C4-2B (cell line): ENCODE results near the gene B4GALT5.

Experiments
- H3K27ac ChIP-seq: fragments of 450-650 bp; 2 replicates; pipeline ENCODE4 v1.5.1; 2017
- ZFX ChIP-seq: fragments of 450-650 bp; IDR thresholded peaks from 2 replicates; pipeline ENCODE4 v1.6.1; 2017
- TF ChIP-seq, protein P1 (sequence below): fragments of 450-650 bp; conservative IDR thresholded peaks from 2 replicates; pipeline ENCODE4 v1.5.1; 2017; ENCODE audit warnings: mild to moderate bottlenecking

B4GALT5 gene

DNA sequence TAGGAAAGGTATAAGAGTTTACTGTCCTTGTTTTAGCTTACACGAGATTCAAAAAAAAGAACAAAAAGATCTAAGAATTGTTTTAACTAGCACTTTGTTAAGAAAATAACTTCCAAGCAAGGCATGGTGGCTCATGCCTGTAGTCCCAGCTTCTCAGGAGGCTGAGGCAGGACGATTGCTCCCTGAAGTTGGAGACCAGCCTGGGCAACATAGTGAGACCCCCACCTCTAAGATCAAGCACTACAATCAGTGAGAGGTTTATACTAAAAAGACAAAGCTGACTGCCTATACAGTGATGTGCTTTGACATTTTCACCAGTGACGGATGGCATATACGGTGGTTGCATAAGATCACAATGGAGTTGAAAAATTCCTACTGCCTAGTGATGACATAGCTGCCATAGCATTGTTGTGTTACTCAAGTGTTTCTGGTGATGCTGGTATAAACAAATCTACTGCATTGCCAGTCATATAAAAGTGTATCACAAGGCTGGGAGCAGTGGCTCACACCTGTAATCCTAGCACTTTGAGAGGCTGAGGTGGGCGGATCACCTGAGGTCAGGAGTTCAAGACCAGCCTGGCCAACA, 68.6 kb downstream of the B4GALT5 start:
- TF ChIP-seq, protein P1, sequence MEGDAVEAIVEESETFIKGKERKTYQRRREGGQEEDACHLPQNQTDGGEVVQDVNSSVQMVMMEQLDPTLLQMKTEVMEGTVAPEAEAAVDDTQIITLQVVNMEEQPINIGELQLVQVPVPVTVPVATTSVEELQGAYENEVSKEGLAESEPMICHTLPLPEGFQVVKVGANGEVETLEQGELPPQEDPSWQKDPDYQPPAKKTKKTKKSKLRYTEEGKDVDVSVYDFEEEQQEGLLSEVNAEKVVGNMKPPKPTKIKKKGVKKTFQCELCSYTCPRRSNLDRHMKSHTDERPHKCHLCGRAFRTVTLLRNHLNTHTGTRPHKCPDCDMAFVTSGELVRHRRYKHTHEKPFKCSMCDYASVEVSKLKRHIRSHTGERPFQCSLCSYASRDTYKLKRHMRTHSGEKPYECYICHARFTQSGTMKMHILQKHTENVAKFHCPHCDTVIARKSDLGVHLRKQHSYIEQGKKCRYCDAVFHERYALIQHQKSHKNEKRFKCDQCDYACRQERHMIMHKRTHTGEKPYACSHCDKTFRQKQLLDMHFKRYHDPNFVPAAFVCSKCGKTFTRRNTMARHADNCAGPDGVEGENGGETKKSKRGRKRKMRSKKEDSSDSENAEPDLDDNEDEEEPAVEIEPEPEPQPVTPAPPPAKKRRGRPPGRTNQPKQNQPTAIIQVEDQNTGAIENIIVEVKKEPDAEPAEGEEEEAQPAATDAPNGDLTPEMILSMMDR: no peak
- TF ChIP-seq ZFX: no peak
- H3K27ac ChIP-seq: no peak overlapping the region

DNA sequence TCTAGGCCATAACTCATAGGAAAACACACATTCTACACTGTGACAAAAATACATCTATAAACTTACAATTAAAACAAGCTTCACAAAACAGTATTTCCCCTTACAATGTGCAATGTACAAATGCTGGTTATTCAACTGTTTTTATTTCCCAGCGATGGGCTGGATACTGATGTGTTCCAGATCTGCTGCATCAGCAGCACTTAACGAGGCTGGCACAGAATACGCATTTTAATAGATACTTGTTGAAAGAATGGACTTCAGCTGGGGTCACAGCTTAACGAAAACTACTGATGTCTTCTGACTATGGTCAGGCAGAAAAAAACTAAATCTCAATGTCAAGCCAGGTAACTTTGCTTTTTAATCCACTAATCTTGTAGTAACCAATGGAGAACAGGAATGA, 70.9 kb downstream of the B4GALT5 start:
- H3K27ac ChIP-seq: no peak overlapping the region
- no peak for TF ChIP-seq ZFX
- TF ChIP-seq, protein P1: no peak

DNA sequence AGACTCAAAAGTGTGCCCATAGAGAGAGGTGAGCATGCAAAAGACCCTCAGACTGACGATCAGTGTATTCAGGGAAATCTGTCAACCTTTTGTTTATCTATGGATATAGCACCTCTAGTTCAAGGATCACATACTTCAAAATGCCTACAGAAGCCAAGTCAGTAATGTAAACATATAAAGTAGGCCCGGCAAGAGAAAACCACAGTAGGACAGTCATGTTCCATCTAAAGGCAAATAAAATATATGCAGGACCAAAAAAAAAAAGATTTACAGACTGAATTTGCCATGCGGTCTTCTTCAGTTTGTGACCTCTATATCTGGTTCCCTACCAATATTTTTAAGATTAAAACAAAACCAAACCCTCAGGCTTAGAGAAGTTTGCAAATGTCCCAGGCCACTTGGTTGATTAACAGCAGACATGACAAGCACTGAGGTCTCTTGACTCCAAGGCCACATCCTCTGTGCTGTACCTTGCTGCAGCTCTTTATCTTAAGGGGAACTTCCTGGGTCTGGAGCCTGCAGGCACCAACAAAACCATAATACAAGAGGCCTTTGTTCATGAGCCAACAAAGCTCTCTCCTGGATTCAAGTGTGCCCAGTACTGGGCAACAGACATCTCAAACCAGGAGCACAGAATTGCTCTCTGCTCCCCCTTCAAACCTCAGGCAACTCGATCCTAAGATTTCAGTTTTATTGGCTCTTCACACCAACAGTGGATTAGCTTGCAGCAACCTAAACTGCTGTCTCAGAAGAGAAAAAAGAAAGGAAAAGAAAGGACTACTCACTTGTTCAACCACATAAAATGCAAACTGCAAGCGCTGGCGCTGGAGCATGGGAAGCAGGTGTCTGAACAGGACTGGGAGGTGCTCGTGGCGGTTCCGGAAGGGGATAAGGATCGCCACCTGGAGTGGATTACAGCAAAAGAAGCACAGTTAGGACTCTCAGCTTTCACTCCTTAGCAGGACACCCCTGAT, 71.7 kb downstream of the B4GALT5 start:
- H3K27ac ChIP-seq: peak overlapping the region; percentile 22; the same call in 1 of the 2 replicates
- no peak for TF ChIP-seq ZFX
- TF ChIP-seq, protein P1: no peak

DNA sequence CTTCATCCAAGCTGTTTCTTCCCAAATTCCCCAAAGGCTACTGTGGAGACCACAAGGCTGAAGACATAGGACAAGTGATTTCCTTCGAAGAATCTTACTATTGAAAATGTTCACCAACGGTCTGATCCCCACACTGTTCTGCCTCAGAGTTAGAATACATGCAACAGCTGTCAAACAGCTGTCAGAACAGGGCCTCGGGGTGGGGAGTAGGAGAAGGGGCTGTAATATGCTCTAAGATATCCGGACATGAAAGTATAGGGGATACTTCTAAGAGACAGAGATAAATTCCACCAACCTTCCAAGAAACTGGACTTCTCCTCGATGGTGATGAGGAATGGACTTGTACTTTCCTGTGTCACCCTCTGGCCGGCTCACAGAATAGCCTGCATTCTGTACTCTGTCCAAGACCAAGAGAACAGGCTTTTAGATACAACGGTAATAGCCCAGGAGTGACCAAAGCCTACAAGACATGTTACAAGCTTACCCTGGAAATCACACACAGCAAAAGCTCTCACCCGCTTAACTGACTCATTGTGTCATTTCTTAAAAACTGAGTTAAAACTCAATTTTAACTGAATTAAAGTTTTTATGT, 76.5 kb downstream of the B4GALT5 start:
- TF ChIP-seq ZFX: no peak
- TF ChIP-seq, protein P1: no peak
- no peak overlapping the region for H3K27ac ChIP-seq

GRCh38 chr20:49636447-49636846, 77.2 kb downstream of the B4GALT5 start:
- no peak overlapping the region for H3K27ac ChIP-seq
- TF ChIP-seq, protein P1: no peak
- TF ChIP-seq ZFX: no peak

DNA sequence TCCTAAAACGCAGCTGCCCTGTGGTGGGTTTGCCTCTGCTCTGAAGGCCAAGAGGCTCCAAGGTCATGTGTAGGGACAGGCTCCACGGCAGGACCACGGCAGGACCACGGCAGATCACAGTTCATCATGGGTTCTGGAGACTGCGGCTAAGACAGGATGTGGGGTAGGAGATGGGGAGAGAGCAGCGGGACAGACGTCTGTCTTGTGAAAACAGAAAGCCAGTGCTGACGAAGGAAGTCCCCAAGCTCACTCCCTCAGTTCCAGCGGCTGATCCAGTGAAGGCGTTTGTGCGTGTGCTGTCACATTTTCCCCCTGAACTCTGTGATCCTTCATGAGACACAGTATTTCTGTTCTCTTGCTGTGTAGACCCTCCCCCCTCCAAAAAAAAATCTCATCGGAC, 77.8 kb downstream of the B4GALT5 start:
- H3K27ac ChIP-seq: no peak overlapping the region
- TF ChIP-seq ZFX: no peak
- TF ChIP-seq, protein P1: no peak

DNA sequence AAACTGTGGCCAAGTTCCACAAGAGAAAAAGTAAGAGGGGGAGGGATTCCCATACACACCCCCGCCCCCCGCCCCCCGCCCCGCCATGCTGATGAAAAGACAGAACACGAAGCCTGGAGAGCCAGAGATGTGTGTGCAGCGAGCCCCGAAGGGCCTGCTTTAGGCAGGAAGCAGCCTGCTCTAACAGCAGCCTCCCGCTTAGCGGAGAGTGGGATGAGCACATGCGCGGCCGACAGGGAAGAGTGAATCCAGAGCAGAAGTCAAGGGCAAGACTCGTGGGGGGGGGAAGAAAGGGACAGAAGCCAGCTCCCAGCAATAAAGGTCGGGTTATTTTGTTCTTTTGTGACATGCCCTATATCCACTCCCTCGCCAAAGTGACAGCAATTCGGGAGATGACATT, 78.5 kb downstream of the B4GALT5 start:
- H3K27ac ChIP-seq: no peak overlapping the region
- TF ChIP-seq, protein P1: no peak
- TF ChIP-seq ZFX: no peak
